Mesodermal cell (in vitro differentiated cells): ENCODE data around the gene MUC4. TPM values are rescaled to one million over a fixed set of nuclear protein-coding genes. Genes with fewer than 3 reads are reported as not detected.

Experiments used
- H3K27ac ChIP-seq: 2 replicates; pipeline ENCODE4 v1.7.0; 2013; ENCODE audit warnings: mild to moderate bottlenecking, low read depth, low read length, moderate library complexity; ENCODE audit not compliant: severe bottlenecking
- H3K36me3 ChIP-seq: 2 replicates; pipeline ENCODE4 v1.7.1; 2013; ENCODE audit warnings: mild to moderate bottlenecking, low read length, moderate library complexity; ENCODE audit not compliant: control insufficient read depth, insufficient read depth
- H3K4me1 ChIP-seq: one replicate; pipeline ENCODE4 v1.7.1; 2013; ENCODE audit warnings: mild to moderate bottlenecking, low read length; ENCODE audit not compliant: insufficient read depth, control insufficient read depth, poor library complexity, severe bottlenecking
- H3K4me3 ChIP-seq: 2 replicates; pipeline ENCODE4 v1.7.0; 2013; ENCODE audit warnings: low read length, control low read depth, mild to moderate bottlenecking; ENCODE audit not compliant: insufficient read depth, poor library complexity, severe bottlenecking; ENCODE audit errors: extremely low read depth
- H3K9me3 ChIP-seq: 2 replicates; pipeline ENCODE4 v1.7.1; 2013; ENCODE audit warnings: mild to moderate bottlenecking, low read length, moderate library complexity; ENCODE audit not compliant: control insufficient read depth
- WGBS, 2 experiments: methylation state at CpG; one replicate each; pipeline ENCODE4 v1.1.5; 2013; ENCODE audit warnings: missing lambda C conversion rate in 2 of 2; ENCODE audit not compliant: insufficient coverage in 2 of 2; 5-methylcytosine and 5-hydroxymethylcytosine counted together
- polyA plus RNA-seq, 2 experiments: library from polyadenylated mRNA; stranded (reverse); fragments of 50-300 nt; gene quantifications; one replicate each; pipeline ENCODE4 v1.2.3, GENCODE V29; 2013

Gene MUC4, protein sequence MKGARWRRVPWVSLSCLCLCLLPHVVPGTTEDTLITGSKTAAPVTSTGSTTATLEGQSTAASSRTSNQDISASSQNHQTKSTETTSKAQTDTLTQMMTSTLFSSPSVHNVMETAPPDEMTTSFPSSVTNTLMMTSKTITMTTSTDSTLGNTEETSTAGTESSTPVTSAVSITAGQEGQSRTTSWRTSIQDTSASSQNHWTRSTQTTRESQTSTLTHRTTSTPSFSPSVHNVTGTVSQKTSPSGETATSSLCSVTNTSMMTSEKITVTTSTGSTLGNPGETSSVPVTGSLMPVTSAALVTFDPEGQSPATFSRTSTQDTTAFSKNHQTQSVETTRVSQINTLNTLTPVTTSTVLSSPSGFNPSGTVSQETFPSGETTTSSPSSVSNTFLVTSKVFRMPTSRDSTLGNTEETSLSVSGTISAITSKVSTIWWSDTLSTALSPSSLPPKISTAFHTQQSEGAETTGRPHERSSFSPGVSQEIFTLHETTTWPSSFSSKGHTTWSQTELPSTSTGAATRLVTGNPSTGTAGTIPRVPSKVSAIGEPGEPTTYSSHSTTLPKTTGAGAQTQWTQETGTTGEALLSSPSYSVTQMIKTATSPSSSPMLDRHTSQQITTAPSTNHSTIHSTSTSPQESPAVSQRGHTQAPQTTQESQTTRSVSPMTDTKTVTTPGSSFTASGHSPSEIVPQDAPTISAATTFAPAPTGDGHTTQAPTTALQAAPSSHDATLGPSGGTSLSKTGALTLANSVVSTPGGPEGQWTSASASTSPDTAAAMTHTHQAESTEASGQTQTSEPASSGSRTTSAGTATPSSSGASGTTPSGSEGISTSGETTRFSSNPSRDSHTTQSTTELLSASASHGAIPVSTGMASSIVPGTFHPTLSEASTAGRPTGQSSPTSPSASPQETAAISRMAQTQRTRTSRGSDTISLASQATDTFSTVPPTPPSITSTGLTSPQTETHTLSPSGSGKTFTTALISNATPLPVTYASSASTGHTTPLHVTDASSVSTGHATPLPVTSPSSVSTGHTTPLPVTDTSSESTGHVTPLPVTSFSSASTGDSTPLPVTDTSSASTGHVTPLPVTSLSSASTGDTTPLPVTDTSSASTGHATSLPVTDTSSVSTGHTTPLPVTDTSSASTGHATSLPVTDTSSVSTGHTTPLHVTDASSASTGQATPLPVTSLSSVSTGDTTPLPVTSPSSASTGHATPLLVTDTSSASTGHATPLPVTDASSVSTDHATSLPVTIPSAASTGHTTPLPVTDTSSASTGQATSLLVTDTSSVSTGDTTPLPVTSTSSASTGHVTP (N-terminal part only)
- polyA plus RNA-seq (2013, experiment 1 of 2): 0.15 TPM
- 0.05 TPM for polyA plus RNA-seq (2013, experiment 2 of 2)

DNA sequence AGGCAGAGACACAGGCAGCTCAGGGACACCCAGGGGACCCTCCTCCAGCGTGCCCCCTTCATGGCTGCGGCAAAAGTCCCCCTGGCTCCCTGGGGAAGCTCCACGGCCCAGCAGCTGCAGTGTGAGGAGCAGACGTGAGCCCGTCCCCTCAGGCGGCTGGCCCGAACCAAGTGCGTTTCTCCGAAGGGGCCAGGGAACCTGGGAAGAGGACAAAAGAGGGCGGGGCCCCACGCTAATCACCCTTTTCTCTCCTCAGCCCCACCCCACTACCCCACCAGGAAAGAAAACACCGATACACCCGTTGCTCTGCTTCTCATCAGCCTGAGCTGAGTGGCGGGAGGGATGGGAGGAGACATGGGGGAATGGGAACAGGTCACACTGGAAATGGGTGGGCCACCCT lies at the start of gene MUC4:
Gene MUC4 (minus strand): TSS at position 174 of the 400 bp plus-strand sequence. CDS start 112 bp downstream, at position 62.
- Histone ChIP-seq H3K4me1 (peaks cover 22% of the 10 kb centered on the region), H3K27ac (no peak within 1 kb of the TSS), H3K9me3 (no peaks in the 10 kb centered on the region), H3K4me3 (no peak within 1 kb of the TSS), H3K36me3 (no peaks in the 10 kb centered on the region)
- 47 to 52% methylated on average over 6 to 12 of the region's 14 CpGs for WGBS, 2 experiments

DNA sequence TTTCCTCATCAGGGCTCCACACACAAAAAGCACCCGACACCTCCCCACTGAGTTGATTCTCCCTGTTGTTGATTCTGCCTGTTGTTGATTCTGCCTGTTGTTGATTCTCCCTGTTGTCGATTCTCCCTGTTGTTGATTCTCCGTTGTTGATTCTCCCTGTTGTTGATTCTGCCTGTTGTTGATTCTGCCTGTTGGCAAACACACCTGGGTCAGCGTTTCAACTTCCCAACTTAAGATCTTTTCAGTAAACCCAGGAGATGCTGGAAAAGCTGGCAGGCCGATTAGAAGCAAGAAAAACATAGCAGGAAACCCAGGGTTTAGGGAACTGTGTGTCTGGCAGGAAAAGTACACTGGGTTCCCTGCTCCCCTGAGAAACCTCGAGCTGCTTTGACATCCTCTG lies 48.7 kb upstream of the MUC4 start:
- H3K9me3 ChIP-seq: no peaks in the 10 kb centered on the region
- peaks cover 6% of the 10 kb centered on the region for H3K36me3 ChIP-seq
- no peak overlapping the region for H3K4me3 ChIP-seq
- no peak overlapping the region for H3K27ac ChIP-seq
- H3K4me1 ChIP-seq: peaks cover 2% of the 10 kb centered on the region
- WGBS, 2 experiments: 72 to 85% methylated on average over 5 to 6 of the region's 6 CpGs

GRCh38 chr3:195859846-195860411 lies 48.2 kb upstream of the MUC4 start:
- H3K4me3 ChIP-seq: no peak overlapping the region
- H3K9me3 ChIP-seq: no peaks in the 10 kb centered on the region
- WGBS, 2 experiments: 86 to 96% methylated on average over 23 of the region's 23 CpGs
- peaks cover 6% of the 10 kb centered on the region for H3K36me3 ChIP-seq
- H3K27ac ChIP-seq: no peak overlapping the region
- H3K4me1 ChIP-seq: peaks cover 2% of the 10 kb centered on the region

GRCh38 chr3:195859061-195859845 lies 47.5 kb upstream of the MUC4 start:
- H3K27ac ChIP-seq: no peak overlapping the region
- H3K9me3 ChIP-seq: no peaks in the 10 kb centered on the region
- H3K4me3 ChIP-seq: no peak overlapping the region
- H3K4me1 ChIP-seq: peaks cover 2% of the 10 kb centered on the region
- peaks cover 6% of the 10 kb centered on the region for H3K36me3 ChIP-seq
- 51 to 56% methylated on average over 13 to 17 of the region's 21 CpGs for WGBS, 2 experiments

DNA sequence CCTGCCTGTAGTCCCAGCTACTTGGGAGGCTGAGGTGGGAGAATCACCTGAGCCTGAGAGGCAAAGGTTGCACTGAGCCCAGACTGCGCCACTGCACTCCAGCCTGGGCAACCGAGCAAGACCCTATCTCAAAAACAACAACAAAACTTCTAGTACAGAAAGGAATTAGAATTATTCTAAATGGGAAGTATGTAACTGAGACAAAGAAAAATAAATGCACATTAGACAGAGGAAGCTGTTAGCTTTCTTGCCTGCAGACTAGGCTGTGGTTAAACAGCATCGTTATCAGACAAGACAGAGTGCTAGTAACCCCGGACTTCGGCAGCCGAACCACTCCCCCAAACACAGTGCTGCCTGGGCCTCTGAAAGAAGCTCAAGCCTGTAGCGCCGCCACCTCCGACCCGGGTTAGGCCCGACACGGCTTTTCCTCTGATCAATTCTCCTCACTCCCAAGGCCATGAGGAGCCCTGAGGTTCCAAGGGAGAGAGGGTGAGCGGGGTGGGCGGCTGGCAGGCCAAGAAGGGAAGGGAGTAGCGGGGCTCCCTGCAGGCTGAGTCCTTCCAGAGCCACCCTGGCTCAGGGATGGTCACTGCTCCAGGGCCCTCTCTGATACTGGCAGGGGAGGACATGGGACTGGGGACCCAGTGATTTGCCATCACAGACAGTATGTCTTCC lies 44.8 kb upstream of the MUC4 start:
- H3K27ac ChIP-seq: no peak overlapping the region
- 91 to 94% methylated on average over 4 to 10 of the region's 15 CpGs for WGBS, 2 experiments
- H3K36me3 ChIP-seq: no peaks in the 10 kb centered on the region
- H3K9me3 ChIP-seq: no peaks in the 10 kb centered on the region
- H3K4me1 ChIP-seq: no peaks in the 10 kb centered on the region
- no peak overlapping the region for H3K4me3 ChIP-seq

- Histone ChIP-seq H3K36me3 (no peaks in the 10 kb centered on the region), H3K9me3 (no peaks in the 10 kb centered on the region), H3K4me1 (no peaks in the 10 kb centered on the region), H3K27ac (no peak overlapping the region), H3K4me3 (no peak overlapping the region)
- 84 to 91% methylated on average over 11 of the region's 13 CpGs for WGBS, 2 experiments
Observed at GRCh38 chr3:195855471-195856409, 44.0 kb upstream of the MUC4 start.

GRCh38 chr3:195854628-195855294 lies 43.0 kb upstream of the MUC4 start:
- H3K4me3 ChIP-seq: no peak overlapping the region
- WGBS, 2 experiments: 82 to 84% methylated on average over 7 to 9 of the region's 9 CpGs
- no peaks in the 10 kb centered on the region for H3K36me3 ChIP-seq
- H3K4me1 ChIP-seq: no peaks in the 10 kb centered on the region
- no peaks in the 10 kb centered on the region for H3K9me3 ChIP-seq
- no peak overlapping the region for H3K27ac ChIP-seq

GRCh38 chr3:195853996-195854395 lies 42.3 kb upstream of the MUC4 start:
- WGBS, 2 experiments: 53 to 62% methylated on average over 6 to 12 of the region's 14 CpGs
- Histone ChIP-seq H3K27ac (no peak overlapping the region), H3K9me3 (no peaks in the 10 kb centered on the region), H3K4me3 (no peak overlapping the region), H3K4me1 (no peaks in the 10 kb centered on the region), H3K36me3 (no peaks in the 10 kb centered on the region)
